HG02642 (cell line): Measurements from ENCODE around the gene GPATCH4.
"Not testable (repeated sequence)": the region's sequence is repeated elsewhere in the genome, so short reads cannot be mapped to it uniquely, and the experiment has no call there.

Experiments used
- ATAC-seq: cut with Tn5 transposase; IDR thresholded peaks from one replicate; pipeline ENCODE4 v1.9.1; 2021; ENCODE audit warnings: mild to moderate bottlenecking; ENCODE audit not compliant: unreplicated experiment, poor library complexity

The GPATCH4 gene

GRCh38 chr1:156629823-156630449 lies 28.7 kb upstream of the GPATCH4 start:
- no peak for ATAC-seq

- no peak for ATAC-seq
These were observed 26.1 kb upstream of the GPATCH4 start for GRCh38 chr1:156627313-156627880.

DNA sequence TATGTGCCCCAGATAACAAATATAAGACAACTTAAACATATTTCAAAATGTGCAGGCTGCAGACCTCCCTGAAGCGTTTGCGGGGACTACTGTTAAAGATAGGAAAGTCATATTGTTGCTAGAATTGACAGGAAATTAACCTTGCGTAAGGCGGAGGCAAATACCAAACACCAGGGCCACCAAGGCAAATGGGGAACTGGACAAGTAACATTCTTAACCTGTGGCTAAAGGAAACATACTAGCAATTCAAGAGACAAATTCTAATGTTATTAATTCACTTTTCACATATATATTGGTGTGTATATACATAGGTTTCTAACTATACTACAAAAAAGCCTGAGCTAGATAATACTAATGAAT lies 24.8 kb upstream of the GPATCH4 start:
- ATAC-seq: no peak

DNA sequence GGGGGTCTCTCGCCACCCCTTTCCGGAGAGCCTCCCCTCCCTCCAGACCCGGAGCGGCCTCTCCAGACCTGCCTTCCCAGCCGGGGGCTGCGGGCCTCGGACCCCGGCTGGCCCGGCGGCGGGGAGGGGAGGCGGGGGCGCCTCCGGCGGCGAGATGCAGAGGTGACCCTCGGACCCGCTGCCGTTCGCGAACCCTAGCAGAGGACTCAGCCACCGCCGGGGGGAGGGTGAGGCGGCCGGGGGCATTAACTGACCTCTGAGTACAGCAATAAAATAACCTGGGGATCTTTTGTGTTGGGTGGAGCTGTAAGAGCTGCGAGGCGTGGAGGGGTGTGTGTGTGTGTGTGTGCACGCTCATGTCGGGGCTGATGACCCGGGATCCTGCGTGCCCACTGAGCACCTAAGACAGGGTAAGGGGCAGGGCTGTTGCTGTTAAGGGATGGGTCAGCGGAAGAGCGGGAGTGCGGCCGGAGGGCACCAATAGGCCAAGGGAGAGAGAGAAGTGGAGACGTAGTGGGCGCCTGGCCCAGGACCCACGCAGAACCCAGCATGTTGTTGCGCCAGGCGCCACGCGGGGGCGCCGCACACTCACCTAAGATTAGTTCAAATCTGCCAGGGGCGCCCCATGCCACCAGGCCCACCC lies 24.3 kb upstream of the GPATCH4 start:
- ATAC-seq: no peak

GRCh38 chr1:156624814-156625435 lies 23.6 kb upstream of the GPATCH4 start:
- ATAC-seq: no peak

DNA sequence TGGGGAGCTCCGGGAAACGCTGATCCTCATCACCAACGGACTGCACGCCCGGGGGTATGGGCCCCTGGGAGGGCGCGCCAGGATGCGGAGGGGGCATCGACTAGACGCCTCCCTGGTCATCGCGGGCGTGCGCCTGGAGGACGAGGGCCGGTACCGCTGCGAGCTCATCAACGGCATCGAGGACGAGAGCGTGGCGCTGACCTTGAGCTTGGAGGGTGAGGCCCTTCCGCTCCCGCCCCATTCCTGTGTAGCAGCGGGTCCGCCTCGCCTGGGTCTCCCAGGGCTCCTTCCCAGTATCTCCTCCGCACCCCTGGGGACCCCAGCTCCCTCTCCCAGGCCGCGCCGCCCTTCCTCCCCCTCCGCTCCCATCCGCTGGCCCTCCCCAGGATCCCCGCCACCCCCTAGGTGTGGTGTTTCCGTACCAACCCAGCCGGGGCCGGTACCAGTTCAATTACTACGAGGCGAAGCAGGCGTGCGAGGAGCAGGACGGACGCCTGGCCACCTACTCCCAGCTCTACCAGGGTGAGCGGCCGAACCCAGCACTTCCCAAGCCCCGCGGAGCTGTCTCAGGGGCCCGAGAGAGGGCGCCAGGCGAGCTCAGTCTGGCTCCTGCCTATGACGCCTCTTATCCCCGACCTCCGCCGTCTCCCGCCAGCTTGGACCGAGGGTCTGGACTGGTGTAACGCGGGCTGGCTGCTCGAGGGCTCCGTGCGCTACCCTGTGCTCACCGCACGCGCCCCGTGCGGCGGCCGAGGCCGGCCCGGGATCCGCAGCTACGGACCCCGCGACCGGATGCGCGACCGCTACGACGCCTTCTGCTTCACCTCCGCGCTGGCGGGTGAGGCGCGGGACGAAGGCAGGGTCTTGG lies 22.9 kb upstream of the GPATCH4 start:
- ATAC-seq: no peak

DNA sequence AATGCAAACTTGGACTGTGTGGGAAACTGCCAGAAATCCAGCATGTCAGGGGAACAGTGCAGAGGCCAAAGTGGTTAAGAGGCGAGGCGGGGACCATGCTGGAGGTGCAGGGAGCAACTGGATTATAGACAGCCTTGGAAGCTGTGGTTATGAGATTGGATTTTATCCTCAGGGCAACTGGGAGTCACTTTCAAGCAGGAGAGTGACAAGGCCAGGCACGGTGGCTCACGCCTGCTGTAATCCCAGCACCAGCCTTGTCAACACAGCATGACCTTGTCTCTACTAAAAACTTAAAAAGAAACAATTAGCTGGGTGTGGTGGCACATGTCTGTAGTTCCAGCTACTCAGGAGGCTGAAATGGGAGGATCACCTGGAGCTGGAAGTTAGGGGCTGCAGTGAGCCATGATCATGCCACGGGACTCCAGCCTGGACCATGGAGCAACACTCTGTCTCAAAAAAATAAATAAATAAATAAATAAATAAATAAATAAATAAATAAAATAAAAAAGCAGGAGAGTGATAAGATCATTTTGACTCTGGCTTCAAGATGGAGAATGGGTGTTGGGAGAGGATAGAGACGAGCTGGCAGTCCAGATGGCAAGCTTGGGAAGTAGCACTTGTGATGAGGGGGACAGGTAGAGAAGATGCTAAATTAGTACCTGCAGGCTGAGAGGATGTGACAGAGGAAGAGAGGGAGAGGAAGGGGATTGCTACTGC lies 21.5 kb upstream of the GPATCH4 start:
- ATAC-seq: no peak

DNA sequence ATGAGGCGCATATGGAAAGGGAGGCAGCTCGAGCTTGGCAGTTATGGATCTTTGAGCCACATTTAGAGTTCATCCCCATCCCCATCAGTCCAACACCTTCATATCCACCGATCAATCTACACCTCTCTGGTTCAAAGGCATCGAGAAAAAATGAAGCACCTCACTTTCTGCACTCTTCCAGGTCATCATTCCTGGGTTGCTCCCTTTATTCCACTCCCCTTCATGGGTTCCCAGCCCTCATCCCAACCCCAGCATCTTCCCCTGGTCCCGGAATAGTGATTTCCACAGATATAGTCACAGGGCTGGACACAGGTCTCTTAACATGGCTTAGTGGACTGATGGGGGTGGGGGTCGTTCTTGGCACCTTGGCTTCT lies 18.3 kb upstream of the GPATCH4 start:
- ATAC-seq: no peak

DNA sequence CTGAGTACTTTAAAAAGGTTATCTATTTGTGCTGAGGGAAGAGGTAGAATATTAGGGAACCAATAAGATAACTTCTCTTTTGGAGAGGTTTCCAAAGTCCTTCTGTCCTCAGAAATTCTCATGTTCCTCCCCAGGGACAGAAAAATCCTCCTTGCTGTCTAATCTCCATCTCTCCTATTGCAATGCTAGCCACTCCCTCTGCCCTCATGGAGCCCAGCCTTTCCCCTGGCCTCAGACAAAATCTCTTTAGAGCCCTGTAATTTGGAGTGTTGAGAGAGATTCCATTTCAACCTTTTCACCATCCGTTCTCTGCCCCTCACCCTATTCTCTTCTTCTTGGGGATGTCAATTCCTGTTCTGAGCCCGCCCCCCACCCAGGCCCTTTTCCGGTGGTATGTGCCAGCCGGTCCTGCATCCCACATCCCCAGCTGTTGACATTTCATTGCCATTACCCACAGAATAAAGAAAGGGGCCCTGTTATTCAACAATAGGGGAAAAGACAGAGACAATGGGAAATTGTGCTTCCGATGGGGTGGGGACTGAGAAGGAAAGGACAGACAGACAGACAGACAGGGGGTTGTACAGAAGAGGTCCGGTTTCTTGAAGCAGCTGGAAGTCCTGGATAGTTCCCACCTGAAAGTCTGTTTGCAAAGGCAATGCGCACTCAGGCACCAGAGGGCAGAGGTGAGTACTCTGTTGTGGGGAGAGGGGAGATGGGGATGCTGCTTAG lies 17.7 kb upstream of the GPATCH4 start, which contains the start of gene HAPLN2:
Gene HAPLN2 (plus strand): TSS at position 563 of the 729 bp plus-strand sequence. CDS start 4,076 bp downstream, outside the sequence.
- ATAC-seq: no peak

DNA sequence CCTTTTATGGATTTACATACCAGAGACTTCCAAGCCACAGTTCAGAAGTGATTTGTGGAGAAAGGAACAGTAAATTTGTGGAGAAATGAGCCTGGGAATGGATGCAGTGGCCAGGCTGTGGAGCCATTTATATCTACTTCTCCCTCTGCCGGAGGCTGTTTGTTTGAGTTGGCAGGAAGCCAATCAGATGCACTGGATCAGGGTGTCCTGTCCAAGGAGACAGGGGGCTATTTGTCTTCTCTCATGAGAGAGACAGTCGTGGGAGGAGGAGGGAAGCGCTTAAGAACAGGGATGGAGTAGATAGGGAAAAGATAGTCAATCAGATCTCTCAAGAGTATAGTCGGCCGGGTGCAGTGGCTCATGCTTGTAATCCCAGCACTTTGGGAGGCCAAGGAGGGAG lies 15.2 kb upstream of the GPATCH4 start:
- ATAC-seq: no peak

DNA sequence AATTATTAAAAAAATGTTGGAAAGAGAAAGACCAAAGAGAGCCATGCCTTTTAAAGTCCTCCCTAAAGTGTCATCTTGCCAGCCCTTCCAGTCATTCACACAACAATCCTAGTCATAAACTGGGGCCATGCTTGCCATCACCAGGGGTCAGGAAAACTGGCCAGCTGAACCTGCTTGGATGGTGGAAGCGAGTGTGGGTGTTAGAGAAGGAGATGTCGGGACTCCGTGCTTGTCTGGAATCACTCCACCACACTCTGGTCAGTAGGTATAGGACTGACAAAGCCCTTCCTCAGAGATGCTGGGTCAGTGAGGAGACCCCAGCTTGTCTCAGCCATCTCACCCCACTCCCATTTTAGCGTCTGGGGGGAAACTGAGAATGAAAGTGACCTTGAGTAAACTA lies 14.7 kb upstream of the GPATCH4 start:
- ATAC-seq: no peak

- ATAC-seq: no peak
These were observed 11.4 kb upstream of the GPATCH4 start for GRCh38 chr1:156612666-156613065.

DNA sequence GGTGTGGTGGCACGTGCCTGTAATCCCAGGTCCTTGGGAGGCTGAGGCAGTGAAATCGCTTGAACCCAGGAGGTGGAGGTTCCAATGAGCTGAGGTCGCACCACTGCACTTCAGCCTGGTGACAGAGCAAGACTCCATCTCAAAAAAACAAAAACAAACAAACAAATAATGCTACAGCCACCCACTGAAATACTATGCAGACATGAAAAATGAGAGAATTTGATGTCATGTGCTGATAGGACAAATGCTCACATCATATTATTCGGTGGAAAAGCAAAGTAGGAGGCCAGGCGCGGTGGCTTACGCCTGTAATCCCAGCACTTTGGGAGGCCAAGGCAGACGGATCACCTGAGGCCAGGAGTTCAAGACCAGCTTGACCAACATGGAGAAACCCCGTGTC lies 8.8 kb upstream of the GPATCH4 start:
- not testable (repeated sequence) for ATAC-seq

- ATAC-seq: no peak
These were observed 7.7 kb upstream of the GPATCH4 start for GRCh38 chr1:156608981-156609380.

DNA sequence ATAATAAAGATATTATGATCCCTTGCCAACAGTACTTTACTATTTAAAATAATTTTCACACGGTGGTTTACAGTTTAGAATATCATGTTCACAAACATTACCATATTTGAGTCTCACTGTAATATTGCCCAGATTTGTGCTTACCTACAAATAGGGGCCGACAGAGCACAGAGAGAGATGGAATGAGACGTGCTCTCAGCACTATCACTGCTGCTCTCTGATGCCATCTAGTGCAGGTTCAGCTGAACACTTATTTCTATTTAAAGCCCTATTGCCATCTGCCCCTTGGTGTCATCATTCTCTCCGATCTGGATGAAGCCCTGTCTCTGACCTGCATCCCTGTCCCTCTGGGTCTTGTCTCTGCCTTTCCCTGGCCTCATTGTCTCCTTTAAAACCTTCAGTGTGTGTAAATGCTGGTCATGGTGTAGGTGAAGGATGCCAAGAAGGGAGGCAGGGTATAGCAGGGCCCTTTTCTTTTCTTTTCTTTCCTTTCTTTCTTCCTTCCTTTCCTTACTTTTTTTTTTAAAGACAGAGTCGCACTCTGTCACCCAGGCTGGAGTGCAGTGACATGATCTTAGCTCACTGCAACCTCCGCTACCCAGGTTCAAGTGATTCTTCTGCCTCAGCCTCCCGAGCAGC lies 6.9 kb upstream of the GPATCH4 start:
- no peak for ATAC-seq

DNA sequence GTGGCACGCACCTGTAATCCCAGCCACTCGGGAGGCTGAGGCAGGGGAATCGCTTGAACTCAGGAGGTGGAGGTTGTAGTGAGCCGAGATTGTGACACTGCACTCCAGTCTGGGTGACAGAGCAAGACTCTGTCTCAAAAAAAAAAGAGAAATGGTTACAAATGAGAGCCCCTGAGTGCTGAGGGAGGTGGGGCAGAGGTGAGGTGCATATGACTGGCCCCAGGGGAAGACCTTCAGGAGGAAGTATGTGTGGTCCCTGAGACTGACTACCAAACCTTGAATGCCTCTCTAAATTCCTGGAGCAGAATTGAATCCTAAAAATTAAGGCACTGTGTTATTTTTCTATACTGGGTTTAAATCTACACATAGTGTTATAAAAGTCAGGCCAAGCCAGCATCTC lies 6.1 kb upstream of the GPATCH4 start:
- not testable (repeated sequence) for ATAC-seq

GRCh38 chr1:156602557-156602993 lies 1.3 kb upstream of the GPATCH4 start:
- no peak for ATAC-seq

- no peak for ATAC-seq
These were observed 613 bp upstream of the GPATCH4 start for GRCh38 chr1:156601892-156602291.

DNA sequence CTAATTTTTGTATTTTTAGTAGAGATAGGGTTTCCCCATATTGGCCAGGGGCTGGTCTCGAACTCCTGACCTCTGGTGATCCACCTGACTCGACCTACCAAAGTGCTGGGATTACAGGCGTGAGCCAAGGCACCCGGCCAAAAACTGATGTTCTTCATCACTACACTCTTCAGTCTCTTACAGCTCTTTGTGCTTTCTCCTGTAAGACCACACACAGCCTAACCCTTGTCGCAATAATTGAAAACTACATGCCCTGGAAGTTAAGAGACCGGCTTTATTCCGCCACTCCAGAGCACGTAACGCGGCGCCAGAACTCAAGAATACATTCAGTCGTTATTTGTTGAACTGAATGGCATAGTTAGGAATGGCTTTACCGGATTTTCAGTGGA lies 552 bp downstream of the GPATCH4 start:
- ATAC-seq: no peak
